Measurements from ENCODE around the gene NTN3. TPM values are rescaled to one million over a fixed set of nuclear protein-coding genes. Genes with fewer than 3 reads are reported as not detected.

Gene NTN3
- total RNA-seq, 1 experiment from 2014 or later, result 0.87 TPM

GRCh38 chr16:2471653-2472487, 773 bp downstream of the NTN3 start:
- Histone ChIP-seq H4K20me1 (ENCODE audit: insufficient read depth) (peaks cover 10% of the 10 kb centered on the region), H3K79me2 (ENCODE audit: low read depth) (peaks cover 13% of the 10 kb centered on the region), H2AFZ (no peak overlapping the region), H3K4me3 (no peak overlapping the region), H3K9me3 (ENCODE audit: insufficient read depth, low read depth) (no peaks in the 10 kb centered on the region), H3K27ac (no peak overlapping the region), H3K4me1 (replicated peaks; ENCODE audit: insufficient read depth) (peaks cover 27% of the 10 kb centered on the region; the same call in 1 of the 2 replicates), H3F3A (ENCODE audit: insufficient read depth, low read depth) (peaks cover 30% of the 10 kb centered on the region; the same call in 1 of the 2 replicates), H3K9me2 (ENCODE audit: insufficient read depth) (no peaks in the 10 kb centered on the region), H3K4me2 (no peak overlapping the region), H3K27me3 (ENCODE audit: insufficient read depth, low read depth) (no peaks in the 10 kb centered on the region), H3K36me3 (ENCODE audit: low read depth) (no peaks in the 10 kb centered on the region)
- no peak for DNase-seq
- CTCF ChIA-PET, result no interaction called here
- POLR2A ChIA-PET (ENCODE audit: unreplicated experiment), result no interaction called here
- no TSS peak for BruUV-seq (replicated peaks)
- intact Hi-C loops (cut with micrococcal nuclease; ENCODE audit: unreplicated experiment), result no loop called here
- TF ChIP-seq, protein P1, sequence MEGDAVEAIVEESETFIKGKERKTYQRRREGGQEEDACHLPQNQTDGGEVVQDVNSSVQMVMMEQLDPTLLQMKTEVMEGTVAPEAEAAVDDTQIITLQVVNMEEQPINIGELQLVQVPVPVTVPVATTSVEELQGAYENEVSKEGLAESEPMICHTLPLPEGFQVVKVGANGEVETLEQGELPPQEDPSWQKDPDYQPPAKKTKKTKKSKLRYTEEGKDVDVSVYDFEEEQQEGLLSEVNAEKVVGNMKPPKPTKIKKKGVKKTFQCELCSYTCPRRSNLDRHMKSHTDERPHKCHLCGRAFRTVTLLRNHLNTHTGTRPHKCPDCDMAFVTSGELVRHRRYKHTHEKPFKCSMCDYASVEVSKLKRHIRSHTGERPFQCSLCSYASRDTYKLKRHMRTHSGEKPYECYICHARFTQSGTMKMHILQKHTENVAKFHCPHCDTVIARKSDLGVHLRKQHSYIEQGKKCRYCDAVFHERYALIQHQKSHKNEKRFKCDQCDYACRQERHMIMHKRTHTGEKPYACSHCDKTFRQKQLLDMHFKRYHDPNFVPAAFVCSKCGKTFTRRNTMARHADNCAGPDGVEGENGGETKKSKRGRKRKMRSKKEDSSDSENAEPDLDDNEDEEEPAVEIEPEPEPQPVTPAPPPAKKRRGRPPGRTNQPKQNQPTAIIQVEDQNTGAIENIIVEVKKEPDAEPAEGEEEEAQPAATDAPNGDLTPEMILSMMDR (conservative IDR thresholded peaks at IDR 0.05), result no peak
- no peak for TF ChIP-seq EZH2 (IDR thresholded peaks at IDR 0.05; ENCODE audit: low read depth)

- H3K9me3 ChIP-seq (ENCODE audit: insufficient read depth, low read depth), result no peaks in the 10 kb centered on the region
- no peak overlapping the region for H2AFZ ChIP-seq
- peaks cover 12% of the 10 kb centered on the region for H4K20me1 ChIP-seq (ENCODE audit: insufficient read depth)
- DNase-seq, result no peak
- H3K4me1 ChIP-seq (replicated peaks; ENCODE audit: insufficient read depth), result peaks cover 27% of the 10 kb centered on the region; the same call in 1 of the 2 replicates
- H3K36me3 ChIP-seq (ENCODE audit: low read depth), result no peaks in the 10 kb centered on the region
- ChIA-PET CTCF (no interaction called here), POLR2A (ENCODE audit: unreplicated experiment) (no interaction called here)
- H3K27me3 ChIP-seq (ENCODE audit: insufficient read depth, low read depth), result no peaks in the 10 kb centered on the region
- no peaks in the 10 kb centered on the region for H3K9me2 ChIP-seq (ENCODE audit: insufficient read depth)
- peaks cover 13% of the 10 kb centered on the region for H3K79me2 ChIP-seq (ENCODE audit: low read depth)
- intact Hi-C loops (cut with micrococcal nuclease; ENCODE audit: unreplicated experiment), result no loop called here
- no TSS peak for BruUV-seq (replicated peaks)
- TF ChIP-seq, protein P1 (conservative IDR thresholded peaks at IDR 0.05), result no peak
- TF ChIP-seq EZH2 (IDR thresholded peaks at IDR 0.05; ENCODE audit: low read depth), result no peak
- H3K4me3 ChIP-seq, result no peak overlapping the region
- H3K4me2 ChIP-seq, result no peak overlapping the region
- no peak overlapping the region for H3K27ac ChIP-seq
- peaks cover 30% of the 10 kb centered on the region; the same call in 1 of the 2 replicates for H3F3A ChIP-seq (ENCODE audit: insufficient read depth, low read depth)
These were observed 1.4 kb downstream of the NTN3 start for GRCh38 chr16:2472488-2472864.

- CTCF ChIA-PET, result no interaction called here
These were observed 1.9 kb downstream of the NTN3 start for GRCh38 chr16:2472885-2473445.

More at GRCh38 chr16:2472885-2473445, 1.9 kb downstream of the NTN3 start:
- H3K79me2 ChIP-seq (ENCODE audit: low read depth), result peaks cover 13% of the 10 kb centered on the region
- peak overlapping the region; percentile 97 for H3K4me2 ChIP-seq
- POLR2A ChIA-PET (ENCODE audit: unreplicated experiment), result interaction anchor here (0.6 kb wide), 1 partner anchor 60 kb away, joined by 18 read pairs; no protein-coding TSS in a partner anchor
- H3K4me1 ChIP-seq (replicated peaks; ENCODE audit: insufficient read depth), result peaks cover 27% of the 10 kb centered on the region; the same call in 1 of the 2 replicates
- TF ChIP-seq EZH2 (IDR thresholded peaks at IDR 0.05; ENCODE audit: low read depth), result no peak
- TF ChIP-seq, protein P1 (conservative IDR thresholded peaks at IDR 0.05), result no peak
- no peaks in the 10 kb centered on the region for H3K9me3 ChIP-seq (ENCODE audit: insufficient read depth, low read depth)
- H3K9me2 ChIP-seq (ENCODE audit: insufficient read depth), result no peaks in the 10 kb centered on the region
- no peak overlapping the region for H2AFZ ChIP-seq
- H4K20me1 ChIP-seq (ENCODE audit: insufficient read depth), result peaks cover 16% of the 10 kb centered on the region
- peak overlapping the region; percentile 98; the same call in 1 of the 2 replicates for H3K4me3 ChIP-seq
- peaks cover 30% of the 10 kb centered on the region; the same call in 1 of the 2 replicates for H3F3A ChIP-seq (ENCODE audit: insufficient read depth, low read depth)
- no peaks in the 10 kb centered on the region for H3K36me3 ChIP-seq (ENCODE audit: low read depth)
- BruUV-seq (replicated peaks), result no TSS peak
- H3K27ac ChIP-seq, result no peak overlapping the region
- peak in 1 of 2 experiments; percentile 49 for DNase-seq
- H3K27me3 ChIP-seq (ENCODE audit: insufficient read depth, low read depth), result no peaks in the 10 kb centered on the region
- intact Hi-C loops (cut with micrococcal nuclease; ENCODE audit: unreplicated experiment), result no loop called here
